ENCODE data around the gene YES1. TPM values are rescaled to one million over a fixed set of nuclear protein-coding genes. Genes with fewer than 3 reads are reported as not detected.
"Not testable (repeated sequence)": the region's sequence is repeated elsewhere in the genome, so short reads cannot be mapped to it uniquely, and the experiment has no call there.

The YES1 gene
- total RNA-seq, 5 donors from 2014 or later (not counting 1 experiment from before 2014, with no cell fraction given), result 7.4 to 16.3 (median 8.2) TPM

DNA sequence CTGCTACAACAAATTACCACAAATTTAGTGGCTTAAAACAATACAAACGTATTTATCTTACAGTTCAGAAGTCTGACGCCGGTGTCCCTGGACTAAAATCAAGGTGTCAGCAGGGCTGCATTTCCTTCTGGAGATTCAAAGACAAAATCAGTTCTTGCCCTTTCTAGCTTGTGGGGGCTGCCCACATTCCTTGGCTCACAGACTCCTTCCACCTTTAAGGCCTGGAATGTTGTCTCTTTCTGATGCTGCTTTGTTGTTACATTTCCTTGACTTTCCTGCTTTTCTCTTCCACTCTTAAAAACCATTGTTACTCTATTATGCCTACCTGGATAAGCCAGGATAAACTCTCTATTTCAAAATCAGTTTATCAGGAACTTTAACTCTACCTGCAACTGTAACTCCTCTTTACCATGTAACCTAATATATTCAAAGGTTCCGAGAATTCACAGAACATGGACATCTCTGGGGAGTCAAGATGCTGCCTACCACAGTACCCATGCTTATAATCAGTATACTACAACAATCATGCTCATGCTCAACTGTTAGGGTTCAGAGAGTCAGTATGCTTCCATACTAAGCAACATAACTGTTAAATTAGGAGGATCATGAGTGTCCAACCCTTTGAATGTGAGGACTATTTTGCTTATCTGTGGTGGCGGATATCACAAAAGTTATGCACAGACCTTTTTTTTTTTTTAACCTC is 27.4 kb downstream of the YES1 start:
- Histone ChIP-seq H3K36me3 (ENCODE audit: control insufficient read depth in 2 of 2, extremely low read depth in 1 of 2, insufficient read depth in 1 of 2, low read length in 1 of 2) (no peaks in the 10 kb centered on the region), H3K27ac (ENCODE audit: low read length) (no peak overlapping the region), H3K4me1 (ENCODE audit: control insufficient read depth in 1 of 2, extremely low read depth in 1 of 2, insufficient read depth in 2 of 2, low read length in 2 of 2) (peaks cover 2 to 9% of the 10 kb centered on the region in 2 experiments), H3K9me3 (no peaks in the 10 kb centered on the region), H3K4me3 (ENCODE audit: control insufficient read depth in 1 of 2, extremely low read depth in 1 of 2, low read length in 1 of 2) (no peak overlapping the region), H3K27me3 (replicated peaks in 1 of 2; ENCODE audit: control insufficient read depth in 2 of 2, extremely low read depth in 1 of 2, insufficient read depth in 2 of 2, low read length in 1 of 2) (no peaks in the 10 kb centered on the region)
- ChIA-PET POLR2A (interaction anchor here in 1 of 2 donors (1.1 kb wide), 1 partner anchor 27 kb away, joined by 3 read pairs; no protein-coding TSS in a partner anchor), CTCF (interaction anchor here (1.1 to 1.3 kb wide), 2 partner anchors 19 to 55 kb away, joined by 3 to 5 read pairs; no protein-coding TSS in a partner anchor)
- 78% methylated on average over 2 of the region's 5 CpGs for WGBS (ENCODE audit: insufficient coverage)
- Mint-ChIP-seq H3K9me3 (no peaks in the 10 kb centered on the region), H3K4me3 (no peak overlapping the region), H3K4me1 (peaks cover 50 to 63% (median 51%) of the 10 kb centered on the region in 3 donors), H3K36me3 (peaks cover 6% of the 10 kb centered on the region), H3K27me3 (no peaks in the 10 kb centered on the region), H3K27ac (no peak overlapping the region)
- ATAC-seq (replicated peaks in 1 of 4) (no peak), DNase-seq (no peak)

DNA sequence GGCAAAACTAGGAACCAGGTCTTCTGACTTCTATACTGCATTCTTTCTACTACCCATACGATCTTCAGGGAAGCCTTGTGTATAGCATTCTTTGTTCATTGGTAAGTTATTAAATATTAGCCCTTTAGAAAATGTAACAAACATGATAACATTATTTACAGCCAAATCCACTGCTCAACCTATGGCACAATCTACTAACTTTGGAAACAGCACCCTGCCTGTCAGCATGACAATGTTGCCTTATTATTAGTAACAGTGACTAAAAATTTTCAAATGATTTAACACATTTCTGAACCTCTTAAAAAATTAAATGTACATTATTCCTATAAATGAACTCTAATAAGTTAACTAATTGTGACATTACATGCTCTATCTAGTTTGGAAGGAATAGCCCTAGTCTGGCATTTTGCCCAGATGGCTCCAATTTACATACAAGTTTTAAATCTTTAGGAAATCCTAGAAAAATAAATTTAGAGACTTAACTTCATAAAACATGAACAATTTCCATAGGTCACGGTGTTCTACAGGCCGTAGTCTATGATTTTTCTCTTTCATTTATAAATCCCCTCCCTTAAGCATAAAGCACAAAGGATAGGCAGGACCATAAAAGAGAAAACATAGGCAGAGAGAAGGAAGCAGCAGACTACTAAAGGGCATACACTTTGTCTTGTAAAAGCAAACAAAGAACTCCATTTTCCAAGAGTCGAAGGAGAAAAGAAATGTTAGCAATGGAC is 33.7 kb downstream of the YES1 start:
- ChIA-PET CTCF (interaction anchor here (0.7 to 1.0 kb wide), 3 partner anchors 16 to 355 kb away, joined by 3 to 5 read pairs (median 3); no protein-coding TSS in a partner anchor), POLR2A (no interaction called here)

DNA sequence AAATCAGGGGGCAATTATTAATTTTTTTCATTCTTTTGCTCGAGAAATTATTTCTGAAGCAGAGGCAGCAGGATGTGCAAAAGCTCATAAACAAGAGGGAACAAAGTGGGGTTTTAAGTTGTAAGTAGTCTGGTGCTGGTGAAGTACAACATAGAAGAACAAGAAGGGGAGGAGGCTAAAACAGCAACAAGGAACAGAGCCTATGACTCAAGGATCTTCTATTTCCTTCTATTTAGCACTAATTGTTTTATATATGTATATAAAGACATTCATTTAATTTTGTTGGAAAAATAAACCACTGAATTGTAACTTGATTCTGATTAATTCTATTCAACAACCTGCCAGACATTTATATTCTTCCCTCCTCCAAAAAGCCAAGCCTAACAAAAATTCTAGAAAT is 35.0 kb downstream of the YES1 start:
- no CpG with 5 or more reads among the region's 1 CpG for WGBS (ENCODE audit: insufficient coverage)
- H3K4me1 ChIP-seq (ENCODE audit: control insufficient read depth in 1 of 2, extremely low read depth in 1 of 2, insufficient read depth in 2 of 2, low read length in 2 of 2), result peaks cover 2 to 3% of the 10 kb centered on the region in 2 experiments
- Mint-ChIP-seq H3K27me3 (no peaks in the 10 kb centered on the region), H3K27ac (no peak overlapping the region), H3K4me1 (peaks cover 23 to 74% (median 35%) of the 10 kb centered on the region in 3 donors), H3K36me3 (peaks cover 11% of the 10 kb centered on the region), H3K4me3 (no peak overlapping the region), H3K9me3 (no peaks in the 10 kb centered on the region)
- POLR2A ChIA-PET, result interaction anchor here in 1 of 2 donors (0.7 kb wide), 1 partner anchor 46 kb away, joined by 6 read pairs; no protein-coding TSS in a partner anchor
- H3K36me3 ChIP-seq (ENCODE audit: control insufficient read depth in 2 of 2, extremely low read depth in 1 of 2, insufficient read depth in 1 of 2, low read length in 1 of 2), result no peaks in the 10 kb centered on the region
- no peak overlapping the region for H3K27ac ChIP-seq (ENCODE audit: low read length)
- H3K4me3 ChIP-seq (ENCODE audit: control insufficient read depth in 1 of 2, extremely low read depth in 1 of 2, low read length in 1 of 2), result no peak overlapping the region
- CTCF ChIA-PET, result interaction anchor here in 1 of 2 donors (0.6 kb wide), 1 partner anchor 67 kb away, joined by 3 read pairs; no protein-coding TSS in a partner anchor
- no peaks in the 10 kb centered on the region for H3K27me3 ChIP-seq (replicated peaks in 1 of 2; ENCODE audit: control insufficient read depth in 2 of 2, extremely low read depth in 1 of 2, insufficient read depth in 2 of 2, low read length in 1 of 2)
- H3K9me3 ChIP-seq, result no peaks in the 10 kb centered on the region
- DNase-seq, result no peak
- no peak for ATAC-seq (replicated peaks in 1 of 4)

More for the DNA sequence above, 33.7 kb downstream of the YES1 start:
- Mint-ChIP-seq H3K9me3 (no peaks in the 10 kb centered on the region), H3K27me3 (no peaks in the 10 kb centered on the region), H3K27ac (no peak overlapping the region), H3K4me3 (no peak overlapping the region), H3K4me1 (peaks cover 28 to 73% (median 39%) of the 10 kb centered on the region in 3 donors), H3K36me3 (peaks cover 14% of the 10 kb centered on the region)
- H3K27ac ChIP-seq (ENCODE audit: low read length), result no peak overlapping the region
- WGBS (ENCODE audit: insufficient coverage), result no CpG with 5 or more reads among the region's 4 CpGs
- DNase-seq, result no peak
- no peak for ATAC-seq (replicated peaks in 1 of 4)
- H3K4me1 ChIP-seq (ENCODE audit: control insufficient read depth in 1 of 2, extremely low read depth in 1 of 2, insufficient read depth in 2 of 2, low read length in 2 of 2), result peaks cover 2 to 3% of the 10 kb centered on the region in 2 experiments
- no peaks in the 10 kb centered on the region for H3K36me3 ChIP-seq (ENCODE audit: control insufficient read depth in 2 of 2, extremely low read depth in 1 of 2, insufficient read depth in 1 of 2, low read length in 1 of 2)
- no peak overlapping the region for H3K4me3 ChIP-seq (ENCODE audit: control insufficient read depth in 1 of 2, extremely low read depth in 1 of 2, low read length in 1 of 2)
- no peaks in the 10 kb centered on the region for H3K27me3 ChIP-seq (replicated peaks in 1 of 2; ENCODE audit: control insufficient read depth in 2 of 2, extremely low read depth in 1 of 2, insufficient read depth in 2 of 2, low read length in 1 of 2)
- no peaks in the 10 kb centered on the region for H3K9me3 ChIP-seq

DNA sequence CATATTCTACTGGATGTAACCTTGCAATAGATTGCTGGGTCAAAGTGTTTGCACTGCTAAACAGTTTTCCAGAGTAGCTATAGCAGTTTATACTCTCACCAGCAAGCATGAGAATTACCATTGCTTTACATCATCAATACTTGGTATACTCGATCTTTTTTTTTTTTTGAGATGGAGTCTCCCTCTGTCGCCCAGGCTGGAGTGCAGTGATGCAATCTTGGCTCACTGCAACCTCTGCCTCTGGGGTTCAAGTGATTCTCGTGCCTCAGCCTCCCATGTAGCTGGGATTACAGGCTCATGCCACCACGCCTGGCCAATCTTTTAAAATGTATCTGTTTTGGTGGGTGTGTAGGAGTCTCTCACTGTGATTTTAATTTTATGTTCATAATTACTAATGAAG is 36.0 kb downstream of the YES1 start:
- H3K4me3 ChIP-seq (ENCODE audit: control insufficient read depth in 1 of 2, extremely low read depth in 1 of 2, low read length in 1 of 2); H3K27me3 ChIP-seq (replicated peaks in 1 of 2; ENCODE audit: control insufficient read depth in 2 of 2, extremely low read depth in 1 of 2, insufficient read depth in 2 of 2, low read length in 1 of 2); H3K4me1 ChIP-seq (ENCODE audit: control insufficient read depth in 1 of 2, extremely low read depth in 1 of 2, insufficient read depth in 2 of 2, low read length in 2 of 2); H3K36me3 ChIP-seq (ENCODE audit: control insufficient read depth in 2 of 2, extremely low read depth in 1 of 2, insufficient read depth in 1 of 2, low read length in 1 of 2); H3K27ac Mint-ChIP-seq; H3K27ac ChIP-seq (ENCODE audit: low read length); CTCF ChIA-PET; H3K9me3 ChIP-seq; H3K4me3 Mint-ChIP-seq; H3K27me3 Mint-ChIP-seq; H3K9me3 Mint-ChIP-seq; ATAC-seq (replicated peaks in 1 of 4); DNase-seq: not testable (repeated sequence)
- POLR2A ChIA-PET, result interaction anchor here in 1 of 2 donors (0.6 kb wide), 1 partner anchor 24 kb away, joined by 3 read pairs; no protein-coding TSS in a partner anchor
- H3K4me1 Mint-ChIP-seq, result peaks cover 17 to 64% (median 29%) of the 10 kb centered on the region in 3 donors
- WGBS (ENCODE audit: insufficient coverage), result 85% methylated on average over 2 of the region's 4 CpGs
- peaks cover 11% of the 10 kb centered on the region for H3K36me3 Mint-ChIP-seq

DNA sequence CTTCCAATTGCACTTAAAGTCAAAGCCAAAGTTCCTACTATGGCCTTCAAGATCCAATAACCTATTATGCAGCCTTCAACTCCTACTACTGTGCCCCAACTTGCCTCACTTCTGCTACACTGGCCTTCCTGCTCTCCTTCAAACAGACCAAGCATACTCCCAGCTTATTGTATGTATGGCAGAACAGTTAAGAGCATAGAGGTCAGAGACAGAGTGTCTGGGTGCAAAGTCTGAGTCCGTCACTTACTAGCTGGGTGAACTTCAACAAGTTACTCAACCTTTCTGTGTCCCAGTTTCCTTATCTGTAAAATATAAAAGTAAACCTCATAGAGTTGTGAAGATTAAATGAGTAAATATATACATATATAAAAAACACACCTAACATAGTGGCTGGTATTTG is 37.2 kb downstream of the YES1 start:
- POLR2A ChIA-PET, result no interaction called here
- Mint-ChIP-seq H3K36me3 (peaks cover 15% of the 10 kb centered on the region), H3K4me3 (no peak overlapping the region), H3K4me1 (peaks cover 19 to 52% (median 30%) of the 10 kb centered on the region in 3 donors), H3K27me3 (no peaks in the 10 kb centered on the region), H3K27ac (no peak overlapping the region), H3K9me3 (no peaks in the 10 kb centered on the region)
- Histone ChIP-seq H3K36me3 (ENCODE audit: control insufficient read depth in 2 of 2, extremely low read depth in 1 of 2, insufficient read depth in 1 of 2, low read length in 1 of 2) (no peaks in the 10 kb centered on the region), H3K27ac (ENCODE audit: low read length) (no peak overlapping the region), H3K4me3 (ENCODE audit: control insufficient read depth in 1 of 2, extremely low read depth in 1 of 2, low read length in 1 of 2) (no peak overlapping the region), H3K27me3 (replicated peaks in 1 of 2; ENCODE audit: control insufficient read depth in 2 of 2, extremely low read depth in 1 of 2, insufficient read depth in 2 of 2, low read length in 1 of 2) (no peaks in the 10 kb centered on the region), H3K9me3 (no peaks in the 10 kb centered on the region), H3K4me1 (ENCODE audit: control insufficient read depth in 1 of 2, extremely low read depth in 1 of 2, insufficient read depth in 2 of 2, low read length in 2 of 2) (peaks cover 0 to under 1% of the 10 kb centered on the region in 2 experiments)
- no CpG with 5 or more reads among the region's 1 CpG for WGBS (ENCODE audit: insufficient coverage)
- ATAC-seq (replicated peaks in 1 of 4), result no peak
- CTCF ChIA-PET, result no interaction called here
- no peak for DNase-seq

DNA sequence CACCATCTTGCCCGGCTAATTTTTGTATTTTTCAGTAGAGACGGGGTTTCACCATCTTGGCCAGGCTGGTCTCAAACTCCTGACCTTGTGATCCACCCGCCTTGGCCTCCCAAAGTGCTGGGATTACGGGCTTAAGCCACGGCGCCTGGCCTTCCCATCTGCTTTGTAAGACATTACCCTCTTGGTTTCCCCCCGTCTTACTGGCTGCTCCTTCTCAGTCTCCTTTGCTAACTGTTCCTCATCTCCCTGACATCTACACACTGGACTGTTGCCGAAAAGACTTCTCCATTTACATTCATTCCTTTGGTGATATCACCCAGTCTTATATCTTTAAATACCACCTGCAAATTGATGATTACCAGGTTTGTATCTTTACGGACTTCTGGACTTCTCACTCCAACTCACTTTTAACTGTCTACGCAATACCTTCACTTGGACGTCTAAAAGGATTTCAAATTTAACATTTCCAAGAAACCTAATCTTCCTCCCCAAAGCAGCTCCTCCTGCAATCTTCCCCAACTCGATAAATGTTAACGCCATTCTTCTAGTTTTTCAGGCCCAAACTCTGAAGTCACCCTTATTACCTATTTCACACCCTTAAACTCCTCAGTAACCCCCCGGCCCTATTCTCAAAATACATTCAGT is 37.9 kb downstream of the YES1 start:
- Mint-ChIP-seq H3K4me3 (no peak overlapping the region), H3K27me3 (no peaks in the 10 kb centered on the region), H3K36me3 (peaks cover 15% of the 10 kb centered on the region), H3K9me3 (no peaks in the 10 kb centered on the region), H3K27ac (no peak overlapping the region), H3K4me1 (peaks cover 16 to 47% (median 26%) of the 10 kb centered on the region in 3 donors)
- H3K9me3 ChIP-seq, result no peaks in the 10 kb centered on the region
- CTCF ChIA-PET, result no interaction called here
- POLR2A ChIA-PET, result no interaction called here
- H3K4me1 ChIP-seq (ENCODE audit: control insufficient read depth in 1 of 2, extremely low read depth in 1 of 2, insufficient read depth in 2 of 2, low read length in 2 of 2), result no peaks in the 10 kb centered on the region
- ATAC-seq (replicated peaks in 1 of 4) (no peak), DNase-seq (no peak)
- H3K27ac ChIP-seq (ENCODE audit: low read length), result no peak overlapping the region
- no peak overlapping the region for H3K4me3 ChIP-seq (ENCODE audit: control insufficient read depth in 1 of 2, extremely low read depth in 1 of 2, low read length in 1 of 2)
- 98% methylated on average over 13 of the region's 14 CpGs for whole genome bisulfite sequencing (ENCODE audit: insufficient coverage)
- no peaks in the 10 kb centered on the region for H3K27me3 ChIP-seq (replicated peaks in 1 of 2; ENCODE audit: control insufficient read depth in 2 of 2, extremely low read depth in 1 of 2, insufficient read depth in 2 of 2, low read length in 1 of 2)
- no peaks in the 10 kb centered on the region for H3K36me3 ChIP-seq (ENCODE audit: control insufficient read depth in 2 of 2, extremely low read depth in 1 of 2, insufficient read depth in 1 of 2, low read length in 1 of 2)

Measured in T-cell (primary cell).